H1 (cell line): Measurements from ENCODE around the gene AKR7A2. TPM values are rescaled to one million over a fixed set of nuclear protein-coding genes. Genes with fewer than 3 reads are reported as not detected.
"Not testable (repeated sequence)": the region's sequence is repeated elsewhere in the genome, so short reads cannot be mapped to it uniquely, and the experiment has no call there.

ENCODE experiments used
- CTCF ChIA-PET: fragments of 300-600 bp; sonication (Branson Sonifier 250); formaldehyde crosslinking; loops from one replicate; lab custom pipeline; 2021; ENCODE audit not compliant: partially characterized antibody; lab: Charles Lee
- POLR2A ChIA-PET: fragments of 300-600 bp; sonication (Branson Sonifier 250); formaldehyde crosslinking; loops from one replicate; lab custom pipeline; 2021; ENCODE audit warnings: inconsistent platforms; ENCODE audit not compliant: partially characterized antibody; lab: Charles Lee
- DNase-seq, 2 experiments: peaks; one replicate each; pipeline versions ENCODE4 v3.0.0 to v3.0.0-alpha.2; 2010 to 2022; ENCODE audit warnings: low spot score in 2 of 2, low read depth in 1 of 2, mixed read lengths in 1 of 2
- FAIRE-seq: peaks from 2 replicates; lab custom pipeline; 2011; peaks lifted over from hg19 to GRCh38; lab: Jason Lieb, UNC
- H2AFZ ChIP-seq: 2 replicates; pipeline ENCODE4 v1.8.1; 2012; ENCODE audit warnings: low read length, inconsistent platforms
- H2AK5ac ChIP-seq: 2 replicates; pipeline ENCODE4 v1.6.1; 2013; ENCODE audit warnings: low read depth, low read length
- H2BK120ac ChIP-seq: replicated peaks from 2 replicates; pipeline ENCODE3; 2013; ENCODE audit warnings: low read depth, low read length, inconsistent platforms
- H2BK12ac ChIP-seq: 2 replicates; pipeline ENCODE4 v1.6.1; 2013; ENCODE audit warnings: low read depth, low read length
- H2BK15ac ChIP-seq: 2 replicates; pipeline ENCODE4 v1.6.1; 2013; ENCODE audit warnings: low read length
- H2BK20ac ChIP-seq: 2 replicates; pipeline ENCODE4 v1.6.1; 2013; ENCODE audit warnings: low read length
- H2BK5ac ChIP-seq: 2 replicates; pipeline ENCODE4 v1.6.1; 2013; ENCODE audit warnings: low read depth, low read length
- H3K14ac ChIP-seq: 2 replicates; pipeline ENCODE4 v1.6.1; 2013; ENCODE audit warnings: inconsistent platforms; ENCODE audit not compliant: insufficient read length
- H3K18ac ChIP-seq: 2 replicates; pipeline ENCODE4 v1.6.1; 2013; ENCODE audit warnings: low read length; ENCODE audit errors: extremely low read depth
- H3K23ac ChIP-seq: 2 replicates; pipeline ENCODE4 v1.6.1; 2013; ENCODE audit warnings: inconsistent platforms; ENCODE audit not compliant: insufficient read length
- H3K23me2 ChIP-seq: 2 replicates; pipeline ENCODE4 v1.6.1; 2013; ENCODE audit warnings: low read depth, low read length
- H3K27ac ChIP-seq: 2 replicates; pipeline ENCODE4 v1.6.1; 2011; ENCODE audit warnings: low read depth, low read length, inconsistent platforms
- H3K27me3 ChIP-seq, 4 experiments: replicated peaks in 1 of 4; 1 replicate in 1 of 4; 2 replicates in 3 of 4; pipeline versions ENCODE4 v1.6.1 to v1.8.1; 2011 to 2013; ENCODE audit warnings: low read length in 3 of 4, mild to moderate bottlenecking in 3 of 4, inconsistent platforms in 2 of 4, mixed read lengths in 2 of 4, moderate library complexity in 1 of 4; ENCODE audit not compliant: control insufficient read depth in 3 of 4, insufficient read depth in 3 of 4; ENCODE audit errors: extremely low read depth in 1 of 4
- H3K36me3 ChIP-seq, 4 experiments: 2 replicates each; pipeline versions ENCODE4 v1.6.1 to v1.8.1; 2011 to 2013; ENCODE audit warnings: mild to moderate bottlenecking in 4 of 4, low read length in 3 of 4, moderate library complexity in 2 of 4, control low read depth in 1 of 4, inconsistent platforms in 1 of 4; ENCODE audit not compliant: insufficient read depth in 4 of 4, control insufficient read depth in 2 of 4
- H3K4ac ChIP-seq: replicated peaks from 2 replicates; pipeline ENCODE3; 2013; ENCODE audit warnings: low read length, low read depth, mixed read lengths, inconsistent platforms; ENCODE audit not compliant: insufficient read length
- H3K4me1 ChIP-seq, 4 experiments: replicated peaks in 1 of 4; 1 replicate in 1 of 4; 2 replicates in 3 of 4; pipeline versions ENCODE4 v1.6.1 to v1.8.1; 2011 to 2013; ENCODE audit warnings: low read length in 3 of 4, inconsistent platforms in 2 of 4, mixed read lengths in 1 of 4; ENCODE audit not compliant: insufficient read depth in 4 of 4, control insufficient read depth in 3 of 4
- H3K4me2 ChIP-seq, 2 experiments: 2 replicates each; pipeline versions ENCODE4 v1.6.1 to v1.8.1; 2011 to 2013; ENCODE audit warnings: low read depth in 2 of 2, low read length in 2 of 2, control low read depth in 1 of 2, inconsistent platforms in 1 of 2, mild to moderate bottlenecking in 1 of 2; ENCODE audit not compliant: insufficient read depth in 1 of 2
- H3K4me3 ChIP-seq, 4 experiments: fragments of 200-600, 300-600 bp in 1 of 4; sonication (generic), shearing (Covaris generic), sonication (Bioruptor Twin) in 1 of 4; 2 replicates each; pipeline versions ENCODE4 v1.5.1 to v1.8.1; 2011 to 2016; ENCODE audit warnings: low read length in 4 of 4, low read depth in 3 of 4, control low read depth in 2 of 4, inconsistent platforms in 2 of 4, mild to moderate bottlenecking in 2 of 4, mixed read lengths in 1 of 4, moderate library complexity in 1 of 4; ENCODE audit not compliant: insufficient read depth in 2 of 4; ENCODE audit errors: extremely low read depth in 1 of 4
- H3K56ac ChIP-seq: replicated peaks from 2 replicates; pipeline ENCODE3; 2013; ENCODE audit warnings: low read depth, mild to moderate bottlenecking, mixed read lengths, low read length, inconsistent platforms; ENCODE audit not compliant: insufficient read length
- H3K79me1 ChIP-seq: 2 replicates; pipeline ENCODE4 v1.6.1; 2013; ENCODE audit warnings: low read depth, low read length, control low read depth
- H3K79me2 ChIP-seq, 2 experiments: 2 replicates each; pipeline versions ENCODE4 v1.6.1 to v1.8.1; 2012 to 2013; ENCODE audit warnings: low read length in 2 of 2, mild to moderate bottlenecking in 2 of 2, inconsistent platforms in 1 of 2; ENCODE audit not compliant: insufficient read depth in 2 of 2, control insufficient read depth in 1 of 2
- H3K9ac ChIP-seq, 4 experiments: replicated peaks in 1 of 4; 1 replicate in 1 of 4; 2 replicates in 3 of 4; pipeline versions ENCODE4 v1.6.1 to v1.8.1; 2011 to 2013; ENCODE audit warnings: low read depth in 3 of 4, low read length in 3 of 4, control low read depth in 2 of 4, mild to moderate bottlenecking in 2 of 4, moderate library complexity in 2 of 4, inconsistent platforms in 1 of 4; ENCODE audit errors: extremely low read depth in 1 of 4
- H3K9me3 ChIP-seq, 2 experiments: 2 replicates each; pipeline versions ENCODE4 v1.6.1 to v1.8.1; 2012 to 2013; ENCODE audit warnings: mild to moderate bottlenecking in 2 of 2, moderate library complexity in 2 of 2, control low read depth in 1 of 2, inconsistent platforms in 1 of 2, low read depth in 1 of 2, low read length in 1 of 2, mixed read lengths in 1 of 2; ENCODE audit not compliant: insufficient read depth in 2 of 2
- H4K20me1 ChIP-seq, 2 experiments: replicated peaks in 1 of 2; 2 replicates each; pipeline versions ENCODE3 to v1.8.1; 2011 to 2013; ENCODE audit warnings: inconsistent platforms in 2 of 2, low read length in 2 of 2, mild to moderate bottlenecking in 1 of 2; ENCODE audit not compliant: insufficient read depth in 2 of 2, control insufficient read depth in 1 of 2
- H4K5ac ChIP-seq: 2 replicates; pipeline ENCODE4 v1.6.1; 2013; ENCODE audit warnings: low read length, low read depth, mixed read lengths, inconsistent platforms; ENCODE audit not compliant: insufficient read length
- H4K8ac ChIP-seq: 2 replicates; pipeline ENCODE4 v1.8.0; 2013; ENCODE audit warnings: mild to moderate bottlenecking, moderate library complexity, low read length, inconsistent platforms; ENCODE audit not compliant: insufficient read depth; ENCODE audit errors: extremely low read depth
- H4K91ac ChIP-seq: replicated peaks from 2 replicates; pipeline ENCODE3; 2013; ENCODE audit warnings: low read length, mixed read lengths, inconsistent platforms; ENCODE audit not compliant: insufficient read length
- WGBS, 2 experiments: shearing (Covaris generic) in 1 of 2; methylation state at CpG; one replicate each; pipeline versions ENCODE4 v1.1.6 to v1.1.7; 2013 to 2015; ENCODE audit warnings: low lambda C conversion rate in 2 of 2, mixed read lengths in 2 of 2, inconsistent platforms in 1 of 2, low coverage in 1 of 2, missing lambda C conversion rate in 1 of 2; ENCODE audit not compliant: insufficient replicate concordance in 2 of 2, insufficient coverage in 1 of 2, insufficient read length in 1 of 2; ENCODE audit errors: extremely low coverage in 1 of 2, missing lambda C conversion rate in 1 of 2; 5-methylcytosine and 5-hydroxymethylcytosine counted together
- polyA plus RNA-seq, 7 experiments: library from polyadenylated mRNA; depleted of rRNA in 3 of 7; stranded (reverse) in 5 of 7; unstranded in 2 of 7; fragments of >200 nt in 5 of 7; fragments of 200-250 nt in 2 of 7; gene quantifications; 1 replicate in 5 of 7; 2 replicates in 1 of 7; 4 replicates in 1 of 7; pipeline versions ENCODE4 v1.2.1 to v1.2.3, GENCODE V29; 2011 to 2013; ENCODE audit warnings: missing spikeins in 2 of 7, mixed read lengths in 2 of 7
- total RNA-seq: library from RNA; stranded (reverse); fragmentation: NEBNext Ultra II Directional; extraction: Animal tissue kit (Norgen Biotek cat#: 25700); gene quantifications from 2 replicates; pipeline ENCODE4 v1.2.1, GENCODE V29; 2021

Gene AKR7A2
- total and polyA plus RNA-seq, 2 of the 8 experiments (the other 6 are each of a cell fraction or from before 2014, with no cell fraction given): 32.0 to 48.3 TPM

GRCh38 chr1:19273844-19274531, 38.0 kb downstream of the AKR7A2 start:
- H2BK20ac ChIP-seq, H2BK5ac ChIP-seq, H2BK12ac ChIP-seq, H4K8ac ChIP-seq, H3K23ac ChIP-seq, H3K27me3 ChIP-seq, H3K27ac ChIP-seq, H2BK120ac ChIP-seq, H3K79me2 ChIP-seq, H3K56ac ChIP-seq, H3K9me3 ChIP-seq, H3K4me1 ChIP-seq, CTCF ChIA-PET, H4K91ac ChIP-seq, H4K20me1 ChIP-seq, H3K4me3 ChIP-seq, FAIRE-seq, DNase-seq, H2BK15ac ChIP-seq, H2AK5ac ChIP-seq, H3K36me3 ChIP-seq, H3K79me1 ChIP-seq, H3K4ac ChIP-seq, H3K18ac ChIP-seq, H4K5ac ChIP-seq, H3K9ac ChIP-seq, H2AFZ ChIP-seq, H3K23me2 ChIP-seq, H3K14ac ChIP-seq: not testable (repeated sequence)
- peak overlapping the region in 1 of 2 experiments; percentile 48; a peak in 1 of 4 replicates for H3K4me2 ChIP-seq
- WGBS, 2 experiments: 72% methylated on average over 22 of the region's 66 CpGs; no CpG with 5 or more reads in 1 of the 2 experiments
- POLR2A ChIA-PET: interaction anchor here (1.8 to 1.9 kb wide), 2 partner anchors 14 to 22 kb away, joined by 4 to 5 read pairs; partner anchors contain the start of genes EMC1 and MRTO4
